Activated T-cell treated with anti-CD3 and anti-CD28 coated beads, Interleukin-2, amount 50 U/mL, for 48 hours (primary cell): Measurements from ENCODE around the gene ZNF451.

Experiments used
- DNase-seq, 2 experiments: peaks; one replicate each; pipeline ENCODE4 v3.0.0-alpha.2; 2020

ZNF451 gene

GRCh38 chr6:57159127-57159526, 69.1 kb downstream of the ZNF451 start:
- DNase-seq = no peak

GRCh38 chr6:57162028-57162427, 72.0 kb downstream of the ZNF451 start:
- DNase-seq = no peak

- DNase-seq = no peak
Measured at GRCh38 chr6:57162516-57162915, 72.5 kb downstream of the ZNF451 start.

- DNase-seq = no peak
Measured at GRCh38 chr6:57163956-57164355, 74.0 kb downstream of the ZNF451 start.

- DNase-seq = no peak
Measured at GRCh38 chr6:57165080-57165479, 75.1 kb downstream of the ZNF451 start.

GRCh38 chr6:57172136-57173055, 82.4 kb downstream of the ZNF451 start, which contains the start of gene BAG2:
BAG2 (plus strand) TSS chr6:57172326; CDS start chr6:57172698, 372 bp downstream.
- peak; percentile 95 to 96 for DNase-seq

GRCh38 chr6:57173056-57173885, 83.3 kb downstream of the ZNF451 start:
- peak; percentile 34 to 47 for DNase-seq

- DNase-seq = no peak
Measured at GRCh38 chr6:57173886-57174510, 84.0 kb downstream of the ZNF451 start.

GRCh38 chr6:57174511-57174907, 84.5 kb downstream of the ZNF451 start:
- no peak for DNase-seq

- DNase-seq = no peak
Measured at GRCh38 chr6:57177545-57178265, 87.7 kb downstream of the ZNF451 start.

DNA sequence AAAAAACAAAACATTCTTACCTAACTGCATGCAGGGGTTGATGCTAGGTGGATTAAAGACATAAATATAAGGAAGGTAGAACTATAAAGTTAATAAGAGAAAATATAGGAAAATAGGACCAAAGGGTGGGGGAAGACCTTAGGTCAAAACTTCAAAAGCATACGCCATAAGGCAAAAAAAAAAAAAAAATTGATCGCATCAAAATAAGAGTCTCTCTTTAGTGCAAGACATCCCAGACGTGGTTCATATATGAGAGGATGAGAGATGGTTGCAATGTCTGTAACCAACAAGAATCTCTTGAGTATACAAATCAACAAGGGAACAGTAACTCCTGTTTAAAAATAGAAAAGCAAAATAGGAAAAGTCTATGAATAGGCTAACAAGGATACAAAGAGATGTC, 90.6 kb downstream of the ZNF451 start:
- no peak for DNase-seq

DNA sequence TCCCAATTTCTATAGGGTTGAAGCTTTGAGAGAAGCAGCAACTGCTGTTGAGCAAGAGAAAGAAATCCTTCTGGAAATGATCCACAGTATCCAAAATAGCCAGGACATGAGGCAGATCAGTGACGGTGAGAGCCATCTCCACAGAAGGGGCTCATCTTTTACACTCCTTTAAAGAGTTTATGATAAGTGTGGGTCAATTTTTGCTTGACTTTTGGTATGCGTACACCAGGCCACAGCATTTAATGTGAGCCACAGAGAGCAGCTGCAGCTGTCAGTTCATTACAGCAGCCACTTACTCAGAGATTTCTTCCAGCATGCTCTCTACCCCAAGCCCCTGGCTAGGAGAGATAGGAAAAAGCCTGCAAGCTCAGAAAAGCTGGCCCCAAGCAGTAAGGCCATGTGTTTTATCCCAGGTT, 92.0 kb downstream of the ZNF451 start:
- DNase-seq = no peak

DNA sequence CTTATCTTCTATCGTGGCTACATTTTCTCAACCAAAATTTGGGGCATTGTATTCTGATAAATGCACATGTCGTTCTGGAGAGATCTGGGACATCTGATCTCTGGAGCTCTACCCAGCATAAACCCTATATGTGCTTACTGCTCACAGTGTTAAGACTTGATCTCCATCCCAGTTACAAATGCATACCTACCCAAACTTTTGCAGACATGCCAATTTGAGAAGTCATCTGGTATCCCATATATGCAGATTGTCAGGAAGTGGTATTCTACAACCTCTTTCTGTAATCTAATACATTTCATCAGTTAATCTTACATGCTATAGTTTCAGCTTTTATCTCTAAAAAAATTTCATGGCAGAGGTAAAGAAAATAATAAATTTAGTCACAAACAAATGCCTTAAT, 93.3 kb downstream of the ZNF451 start:
- no peak for DNase-seq

- no peak for DNase-seq
Measured at GRCh38 chr6:57190140-57190539, 100.2 kb downstream of the ZNF451 start.

GRCh38 chr6:57193177-57193576, 103.2 kb downstream of the ZNF451 start:
- DNase-seq = no peak

DNA sequence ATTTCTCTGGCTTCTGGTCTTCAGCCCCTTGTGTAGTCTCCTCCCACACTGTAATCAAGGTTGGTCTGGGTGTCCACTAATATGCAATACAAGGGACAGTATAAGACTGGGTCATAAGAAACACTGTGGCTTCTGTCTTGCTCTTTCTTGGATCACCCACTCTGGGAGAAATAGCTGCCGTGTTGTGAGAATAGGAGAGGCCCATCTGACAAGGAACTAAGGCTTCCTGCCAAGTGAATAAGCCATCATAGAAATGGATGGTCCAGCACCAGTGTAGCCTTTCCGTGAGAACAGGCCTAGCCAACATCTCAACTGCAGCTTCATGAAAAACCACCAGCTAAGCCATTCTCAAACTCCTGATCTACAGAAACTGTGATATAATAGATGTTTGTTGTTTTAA, 105.5 kb downstream of the ZNF451 start:
- no peak for DNase-seq

DNA sequence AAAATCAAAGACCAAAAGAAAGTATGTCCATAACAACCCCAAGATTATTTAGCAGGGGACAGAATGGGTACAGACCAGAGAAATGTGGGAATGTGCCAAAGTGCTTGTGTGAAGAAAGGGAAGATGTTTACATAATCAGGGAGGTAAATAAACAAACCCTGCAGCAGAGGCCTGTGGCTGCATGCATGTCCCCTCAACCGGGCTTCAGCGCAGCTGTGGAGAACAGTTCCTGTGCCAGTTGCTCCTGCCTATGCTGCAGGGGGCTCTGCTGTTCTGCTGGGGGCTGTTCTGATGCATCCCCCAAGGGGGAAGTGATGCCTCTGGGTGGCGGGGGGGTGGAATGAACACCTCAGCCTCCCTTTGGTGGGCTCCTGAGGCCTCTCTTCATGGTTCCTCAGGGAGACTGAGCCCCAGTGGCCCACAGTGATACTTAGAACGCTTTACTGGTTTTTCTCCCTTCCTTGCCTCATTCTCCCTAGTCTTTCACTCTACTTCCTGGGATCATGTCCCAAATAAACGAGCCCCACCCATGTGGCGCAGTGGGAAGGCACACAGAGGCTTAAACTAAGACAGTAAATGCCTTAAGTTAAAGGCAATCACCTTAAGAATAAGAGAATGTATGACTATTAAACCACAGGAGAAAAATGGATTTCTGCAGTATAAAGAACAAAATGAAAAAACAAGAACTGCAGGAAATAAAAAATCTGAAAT, 109.1 kb downstream of the ZNF451 start:
- no peak for DNase-seq

GRCh38 chr6:57201718-57202117, 111.7 kb downstream of the ZNF451 start:
- DNase-seq = no peak

GRCh38 chr6:57205550-57206328, 115.8 kb downstream of the ZNF451 start:
- no peak for DNase-seq

- no peak for DNase-seq
Measured at GRCh38 chr6:57207141-57207540, 117.2 kb downstream of the ZNF451 start.

- DNase-seq = no peak
Measured at GRCh38 chr6:57207872-57208271, 117.9 kb downstream of the ZNF451 start.
